Astrocyte (in vitro differentiated cells and primary cell): ENCODE measurements around the gene VTCN1. TPM values are rescaled to one million over a fixed set of nuclear protein-coding genes. Genes with fewer than 3 reads are reported as not detected.

Source experiments
- DNase-seq: peaks from one replicate; pipeline ENCODE4 v3.0.0-alpha.2; 2010; ENCODE audit warnings: low read depth
- FAIRE-seq: peaks from 2 replicates; lab custom pipeline; 2011; peaks lifted over from hg19 to GRCh38; lab: Jason Lieb, UNC
- H2AFZ ChIP-seq: 2 replicates; pipeline ENCODE4 v1.6.0; 2012; ENCODE audit warnings: low read depth, low read length, inconsistent platforms
- H3K27ac ChIP-seq: 2 replicates; pipeline ENCODE4 v1.5.1; 2011; ENCODE audit warnings: low read depth, low read length, inconsistent platforms
- H3K27me3 ChIP-seq: 2 replicates; pipeline ENCODE4 v1.6.0; 2011; ENCODE audit warnings: low read length, inconsistent platforms; ENCODE audit not compliant: insufficient read depth
- H3K36me3 ChIP-seq: 2 replicates; pipeline ENCODE4 v1.5.1; 2011; ENCODE audit warnings: low read length, inconsistent platforms; ENCODE audit not compliant: insufficient read depth
- H3K4me1 ChIP-seq: 2 replicates; pipeline ENCODE4 v1.5.1; 2011; ENCODE audit warnings: low read length, inconsistent platforms; ENCODE audit not compliant: insufficient read depth
- H3K4me2 ChIP-seq: 2 replicates; pipeline ENCODE4 v1.6.0; 2012; ENCODE audit warnings: low read length, inconsistent platforms
- H3K4me3 ChIP-seq: 2 replicates; pipeline ENCODE4 v1.5.1; 2011; ENCODE audit warnings: low read depth, mild to moderate bottlenecking, low read length, inconsistent platforms; ENCODE audit not compliant: insufficient read depth
- H3K79me2 ChIP-seq: 2 replicates; pipeline ENCODE4 v1.6.0; 2012; ENCODE audit warnings: mild to moderate bottlenecking, low read length, inconsistent platforms; ENCODE audit not compliant: insufficient read depth
- H3K9ac ChIP-seq: 2 replicates; pipeline ENCODE4 v1.6.0; 2012; ENCODE audit warnings: mild to moderate bottlenecking, low read length, inconsistent platforms
- H3K9me3 ChIP-seq: 2 replicates; pipeline ENCODE4 v1.5.1; 2012; ENCODE audit warnings: low read depth, mild to moderate bottlenecking, low read length, inconsistent platforms; ENCODE audit not compliant: insufficient read depth
- H4K20me1 ChIP-seq: 2 replicates; pipeline ENCODE4 v1.6.0; 2012; ENCODE audit warnings: low read length, inconsistent platforms; ENCODE audit not compliant: insufficient read depth
- H3K27ac Mint-ChIP-seq: one replicate; pipeline ENCODE4 v1.8.0; 2021; ENCODE audit warnings: mild to moderate bottlenecking, mixed read lengths; ENCODE audit not compliant: unreplicated experiment
- H3K27me3 Mint-ChIP-seq: one replicate; pipeline ENCODE4 v1.8.0; 2021; ENCODE audit warnings: low read depth, mixed read lengths; ENCODE audit not compliant: unreplicated experiment
- H3K36me3 Mint-ChIP-seq: one replicate; pipeline ENCODE4 v1.8.0; 2021; ENCODE audit warnings: low read depth, mixed read lengths; ENCODE audit not compliant: unreplicated experiment
- H3K4me1 Mint-ChIP-seq: one replicate; pipeline ENCODE4 v1.8.0; 2021; ENCODE audit warnings: low read depth, mixed read lengths; ENCODE audit not compliant: unreplicated experiment
- H3K4me3 Mint-ChIP-seq: one replicate; pipeline ENCODE4 v1.8.0; 2021; ENCODE audit warnings: mild to moderate bottlenecking, moderate library complexity, mixed read lengths; ENCODE audit not compliant: unreplicated experiment
- H3K9me3 Mint-ChIP-seq: one replicate; pipeline ENCODE4 v1.8.0; 2021; ENCODE audit warnings: mild to moderate bottlenecking, mixed read lengths; ENCODE audit not compliant: unreplicated experiment
- CTCF ChIP-seq: IDR thresholded peaks from 2 replicates; pipeline ENCODE4 v1.5.1; 2011; ENCODE audit warnings: low read depth, mild to moderate bottlenecking, inconsistent platforms, low read length, moderate library complexity; ENCODE audit not compliant: insufficient read depth
- EZH2 ChIP-seq: IDR thresholded peaks from 2 replicates; pipeline ENCODE4 v1.6.1; 2012; ENCODE audit warnings: mild to moderate bottlenecking, low read length, inconsistent platforms; ENCODE audit not compliant: insufficient read depth
- total RNA-seq: library from RNA; stranded (reverse); gene quantifications from 2 replicates; pipeline ENCODE4 v1.2.1, GENCODE V29; 2021

VTCN1 gene
- total RNA-seq, 1 donor from 2014 or later: 1.3 TPM

- FAIRE-seq (no peak), DNase-seq (no peak)
- no peak for TF ChIP-seq CTCF
- TF ChIP-seq EZH2: no peak
- Mint-ChIP-seq H3K27ac (no peak overlapping the region), H3K9me3 (no peaks in the 10 kb centered on the region), H3K4me1 (peaks cover 3% of the 10 kb centered on the region), H3K4me3 (no peak overlapping the region), H3K27me3 (no peaks in the 10 kb centered on the region), H3K36me3 (peaks cover 6% of the 10 kb centered on the region)
- Histone ChIP-seq H3K4me2 (no peak overlapping the region), H3K36me3 (no peaks in the 10 kb centered on the region), H2AFZ (no peak overlapping the region), H3K79me2 (no peaks in the 10 kb centered on the region), H3K4me3 (no peak overlapping the region), H3K9me3 (no peaks in the 10 kb centered on the region), H3K4me1 (peaks cover 12% of the 10 kb centered on the region), H3K27me3 (no peaks in the 10 kb centered on the region), H3K9ac (no peak overlapping the region), H4K20me1 (no peaks in the 10 kb centered on the region), H3K27ac (no peak overlapping the region)
Measured at GRCh38 chr1:117117697-117118096, 93.0 kb downstream of the VTCN1 start.

- Mint-ChIP-seq H3K4me3 (no peak overlapping the region), H3K27me3 (no peaks in the 10 kb centered on the region), H3K4me1 (peaks cover 3% of the 10 kb centered on the region), H3K9me3 (no peaks in the 10 kb centered on the region), H3K36me3 (peaks cover 6% of the 10 kb centered on the region), H3K27ac (no peak overlapping the region)
- Histone ChIP-seq H4K20me1 (no peaks in the 10 kb centered on the region), H3K9ac (no peak overlapping the region), H3K27me3 (no peaks in the 10 kb centered on the region), H3K27ac (no peak overlapping the region), H2AFZ (no peak overlapping the region), H3K4me3 (no peak overlapping the region), H3K4me1 (peaks cover 9% of the 10 kb centered on the region), H3K9me3 (no peaks in the 10 kb centered on the region), H3K36me3 (no peaks in the 10 kb centered on the region), H3K4me2 (no peak overlapping the region), H3K79me2 (no peaks in the 10 kb centered on the region)
- DNase-seq (no peak), FAIRE-seq (no peak)
- TF ChIP-seq EZH2 (no peak), CTCF (no peak)
Measured at GRCh38 chr1:117116784-117117130, 94.0 kb downstream of the VTCN1 start.

- no peaks in the 10 kb centered on the region for H3K36me3 ChIP-seq
- DNase-seq (no peak), FAIRE-seq (no peak)
- H3K9ac ChIP-seq: no peak overlapping the region
- H3K79me2 ChIP-seq: no peaks in the 10 kb centered on the region
- H2AFZ ChIP-seq: no peak overlapping the region
- H3K36me3 Mint-ChIP-seq: peaks cover 6% of the 10 kb centered on the region
- H4K20me1 ChIP-seq: no peaks in the 10 kb centered on the region
- no peak overlapping the region for H3K4me2 ChIP-seq
- no peaks in the 10 kb centered on the region for H3K9me3 Mint-ChIP-seq
- H3K9me3 ChIP-seq: no peaks in the 10 kb centered on the region
- H3K27me3 ChIP-seq: no peaks in the 10 kb centered on the region
- H3K4me3 ChIP-seq: no peak overlapping the region
- H3K4me1 ChIP-seq: peaks cover 10% of the 10 kb centered on the region
- H3K27ac Mint-ChIP-seq: no peak overlapping the region
- H3K4me1 Mint-ChIP-seq: peaks cover 3% of the 10 kb centered on the region
- H3K4me3 Mint-ChIP-seq: no peak overlapping the region
- H3K27me3 Mint-ChIP-seq: no peaks in the 10 kb centered on the region
- no peak overlapping the region for H3K27ac ChIP-seq
- TF ChIP-seq CTCF: no peak
- no peak for TF ChIP-seq EZH2
Measured at GRCh38 chr1:117116090-117116783, 94.5 kb downstream of the VTCN1 start.
